ENCODE measurements around the gene BFSP2. TPM values are rescaled to one million over a fixed set of nuclear protein-coding genes. Genes with fewer than 3 reads are reported as not detected.

The BFSP2 gene
- total RNA-seq, 4 donors from 2014 or later = not detected

- Histone ChIP-seq H3K4me1 (no peaks in the 10 kb centered on the region), H3K9me3 (no peaks in the 10 kb centered on the region), H3K27ac (no peak overlapping the region), H3K36me3 (no peaks in the 10 kb centered on the region), H3K27me3 (no peaks in the 10 kb centered on the region), H3K4me3 (no peak overlapping the region)
- no peak for DNase-seq
- intact Hi-C loops (cut with DNase I; ENCODE audit: low total_unique reads) = no loop called here
- TF ChIP-seq, protein P1, sequence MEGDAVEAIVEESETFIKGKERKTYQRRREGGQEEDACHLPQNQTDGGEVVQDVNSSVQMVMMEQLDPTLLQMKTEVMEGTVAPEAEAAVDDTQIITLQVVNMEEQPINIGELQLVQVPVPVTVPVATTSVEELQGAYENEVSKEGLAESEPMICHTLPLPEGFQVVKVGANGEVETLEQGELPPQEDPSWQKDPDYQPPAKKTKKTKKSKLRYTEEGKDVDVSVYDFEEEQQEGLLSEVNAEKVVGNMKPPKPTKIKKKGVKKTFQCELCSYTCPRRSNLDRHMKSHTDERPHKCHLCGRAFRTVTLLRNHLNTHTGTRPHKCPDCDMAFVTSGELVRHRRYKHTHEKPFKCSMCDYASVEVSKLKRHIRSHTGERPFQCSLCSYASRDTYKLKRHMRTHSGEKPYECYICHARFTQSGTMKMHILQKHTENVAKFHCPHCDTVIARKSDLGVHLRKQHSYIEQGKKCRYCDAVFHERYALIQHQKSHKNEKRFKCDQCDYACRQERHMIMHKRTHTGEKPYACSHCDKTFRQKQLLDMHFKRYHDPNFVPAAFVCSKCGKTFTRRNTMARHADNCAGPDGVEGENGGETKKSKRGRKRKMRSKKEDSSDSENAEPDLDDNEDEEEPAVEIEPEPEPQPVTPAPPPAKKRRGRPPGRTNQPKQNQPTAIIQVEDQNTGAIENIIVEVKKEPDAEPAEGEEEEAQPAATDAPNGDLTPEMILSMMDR (IDR thresholded peaks at IDR 0.05) = no peak
- TF ChIP-seq POLR2A (IDR thresholded peaks at IDR 0.05) = no peak
These were observed 5.1 kb upstream of the BFSP2 start for GRCh38 chr3:133394561-133395311.

- intact Hi-C loops (cut with DNase I; ENCODE audit: low total_unique reads) = no loop called here
- no peak for DNase-seq
- Histone ChIP-seq H3K4me3 (no peak overlapping the region), H3K4me1 (no peaks in the 10 kb centered on the region), H3K36me3 (no peaks in the 10 kb centered on the region), H3K27me3 (no peaks in the 10 kb centered on the region), H3K9me3 (no peaks in the 10 kb centered on the region), H3K27ac (no peak overlapping the region)
- TF ChIP-seq, protein P1 (IDR thresholded peaks at IDR 0.05) = no peak
These were observed 3.0 kb upstream of the BFSP2 start for GRCh38 chr3:133396906-133397305.

DNA sequence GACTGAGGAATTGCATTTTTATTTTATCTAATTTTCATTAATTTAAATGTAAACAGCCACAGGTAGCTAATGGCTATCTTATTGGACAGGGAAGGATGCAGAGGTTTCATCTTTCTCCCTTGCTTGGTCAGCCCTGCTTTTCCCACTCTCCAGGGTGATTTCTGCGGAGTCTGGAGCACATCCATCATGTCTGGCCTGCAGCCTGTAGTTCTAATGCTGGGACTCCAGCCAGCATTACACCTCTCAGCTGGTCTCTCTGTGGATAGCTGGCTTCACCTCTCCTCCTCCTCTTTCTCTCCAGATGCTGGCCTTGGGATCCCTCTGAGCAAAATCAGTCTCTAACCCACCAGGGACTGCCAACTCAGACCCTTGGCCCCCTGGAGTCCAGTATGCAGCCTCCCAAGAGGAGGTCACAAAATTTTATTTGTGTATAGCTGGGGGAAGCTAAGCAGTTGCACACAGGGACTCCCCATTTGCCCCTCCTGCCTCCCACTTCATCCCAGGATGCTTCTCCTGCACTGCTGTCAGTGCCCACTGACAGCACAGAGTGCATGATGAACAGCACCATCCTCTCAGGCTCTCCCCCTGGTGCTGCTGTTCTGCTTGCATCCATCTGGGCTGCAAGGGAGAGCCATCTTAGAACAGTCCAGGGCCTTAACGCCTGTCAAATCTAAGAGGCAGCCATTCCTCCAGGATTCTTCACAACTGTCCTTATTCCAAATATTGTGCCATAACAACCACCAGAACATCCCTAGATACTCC lies 1.7 kb downstream of the BFSP2 start:
- Histone ChIP-seq H3K4me1 (no peaks in the 10 kb centered on the region), H3K27ac (no peak overlapping the region), H3K27me3 (no peaks in the 10 kb centered on the region), H3K4me3 (no peak overlapping the region), H3K9me3 (no peaks in the 10 kb centered on the region), H3K36me3 (no peaks in the 10 kb centered on the region)
- DNase-seq = peak; percentile 32 to 47
- intact Hi-C loops (cut with DNase I; ENCODE audit: low total_unique reads) = no loop called here
- TF ChIP-seq POLR2A (IDR thresholded peaks at IDR 0.05) = no peak
- TF ChIP-seq, protein P1 (IDR thresholded peaks at IDR 0.05) = no peak

GRCh38 chr3:133404920-133405319 lies 5.1 kb downstream of the BFSP2 start:
- H3K27ac ChIP-seq = no peak overlapping the region
- no peak overlapping the region for H3K4me3 ChIP-seq
- no peaks in the 10 kb centered on the region for H3K9me3 ChIP-seq
- DNase-seq = no peak
- no peak for TF ChIP-seq POLR2A (IDR thresholded peaks at IDR 0.05)
- TF ChIP-seq, protein P1 (IDR thresholded peaks at IDR 0.05) = no peak
- no peaks in the 10 kb centered on the region for H3K4me1 ChIP-seq
- no peaks in the 10 kb centered on the region for H3K36me3 ChIP-seq
- intact Hi-C loops (cut with DNase I; ENCODE audit: low total_unique reads) = no loop called here
- H3K27me3 ChIP-seq = no peaks in the 10 kb centered on the region

GRCh38 chr3:133408366-133408765 lies 8.5 kb downstream of the BFSP2 start:
- Histone ChIP-seq H3K36me3 (no peaks in the 10 kb centered on the region), H3K27me3 (no peaks in the 10 kb centered on the region), H3K4me3 (no peak overlapping the region), H3K9me3 (no peaks in the 10 kb centered on the region), H3K4me1 (no peaks in the 10 kb centered on the region), H3K27ac (no peak overlapping the region)
- intact Hi-C loops (cut with DNase I; ENCODE audit: low total_unique reads) = no loop called here
- TF ChIP-seq POLR2A (IDR thresholded peaks at IDR 0.05) = no peak
- TF ChIP-seq, protein P1 (IDR thresholded peaks at IDR 0.05) = no peak
- DNase-seq = no peak
